GM21723 (cell line): Measurements from ENCODE around the gene CELSR3.
A peak's percentile ranks its signal among the peaks of the same experiment; 100 is the strongest.

Experiments
- ATAC-seq: cut with Tn5 transposase; IDR thresholded peaks from one replicate; pipeline ENCODE4 v1.9.1; 2021; ENCODE audit warnings: mild to moderate bottlenecking, moderate library complexity; ENCODE audit not compliant: unreplicated experiment

CELSR3 gene

DNA sequence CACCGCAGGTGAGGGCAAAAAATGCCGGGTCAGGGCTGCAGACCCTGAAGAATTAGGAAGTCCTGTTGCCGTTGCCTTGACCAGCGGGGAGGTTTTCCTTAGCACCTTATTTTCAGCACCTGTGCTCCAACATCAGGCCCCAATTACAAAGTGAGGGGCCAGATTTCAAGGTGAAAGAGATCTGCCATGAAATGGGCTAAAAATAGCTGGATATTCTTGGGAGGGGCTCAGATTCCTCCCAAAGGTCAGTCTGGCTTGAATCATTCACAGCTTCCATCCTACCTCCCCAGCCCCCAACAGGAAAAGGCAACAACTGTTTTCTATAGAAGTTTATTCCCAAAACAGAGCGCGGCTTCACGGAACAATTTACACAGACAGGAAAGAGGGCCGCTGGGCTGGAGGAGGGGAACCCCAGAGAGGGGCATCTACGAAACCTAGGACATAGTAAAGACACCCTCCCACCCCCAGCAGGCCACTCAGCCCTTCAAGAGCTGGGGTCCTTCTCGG lies 26.5 kb downstream of the CELSR3 start:
- ATAC-seq = no peak

DNA sequence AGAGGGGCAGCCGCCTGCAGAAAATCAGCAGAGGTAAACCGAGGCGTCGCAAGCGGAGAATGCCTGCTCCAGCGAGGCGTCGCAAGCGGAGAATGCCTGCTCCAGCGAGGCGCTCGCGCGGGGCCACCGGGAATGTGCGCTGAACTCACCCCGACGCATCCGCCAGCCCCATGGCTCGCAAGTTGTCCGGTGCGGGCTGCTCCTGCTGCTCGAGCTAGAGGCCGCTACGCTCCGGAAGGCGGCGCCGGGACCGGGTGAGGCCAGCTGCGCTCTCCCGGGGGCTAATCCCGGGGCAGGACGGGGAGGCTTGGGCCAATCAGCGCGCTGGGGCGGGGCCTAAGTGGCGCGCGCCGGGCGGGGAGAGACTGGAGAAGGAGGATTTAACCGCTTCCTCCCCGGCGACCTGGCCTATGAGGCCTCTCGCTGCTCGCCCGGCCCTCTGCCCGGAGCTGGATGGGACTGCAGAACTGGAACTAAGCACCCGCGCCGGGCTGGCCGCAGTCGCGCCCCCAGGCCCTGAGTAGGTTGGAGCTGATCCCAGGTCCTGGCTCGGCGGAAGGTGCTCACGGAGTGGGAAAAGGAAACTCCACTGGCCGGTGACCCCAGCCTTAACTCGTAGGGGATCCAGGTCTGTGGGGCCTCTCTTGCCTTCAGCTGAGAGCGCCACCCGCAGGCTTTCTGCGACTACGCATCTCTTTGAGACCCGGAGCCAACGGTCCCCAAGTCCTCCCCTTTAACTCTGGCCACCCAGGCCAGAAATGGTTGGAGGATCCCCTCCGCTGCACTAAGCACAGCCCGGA lies 27.3 kb downstream of the CELSR3 start, which contains the start of gene SLC26A6:
TSS of gene SLC26A6 (minus strand) at position 240 of the 800 bp plus-strand sequence. CDS start at position 172, 68 bp downstream.
- ATAC-seq = peak; percentile 88

DNA sequence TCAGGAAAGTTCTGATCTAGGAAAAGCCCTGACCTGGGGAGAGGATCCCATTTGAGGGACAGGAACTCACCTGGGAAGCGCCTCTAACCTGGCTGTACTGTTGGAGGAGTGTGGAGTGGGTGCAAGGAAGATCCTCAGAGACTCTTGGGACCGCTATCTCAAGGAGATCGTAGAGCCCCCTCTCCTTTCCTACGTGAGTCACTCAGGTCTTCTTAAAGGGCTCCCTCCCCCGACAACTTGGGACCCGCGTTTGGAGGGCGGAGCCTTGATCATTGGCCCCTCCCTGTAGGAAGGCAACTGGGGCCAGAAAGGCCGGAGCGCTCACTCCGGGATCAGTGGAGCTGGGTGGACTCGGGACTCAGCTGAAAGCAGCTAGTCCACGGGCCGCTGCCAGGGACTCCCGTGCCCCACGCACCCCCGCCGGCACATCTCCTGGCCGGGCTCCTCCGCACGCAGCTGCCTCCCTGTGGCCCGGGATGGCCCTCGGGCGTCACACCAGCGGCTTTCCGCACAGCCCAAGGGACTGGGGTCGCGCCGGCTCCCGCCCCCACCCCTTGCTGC lies 27.9 kb downstream of the CELSR3 start:
- ATAC-seq = peak; percentile 31

DNA sequence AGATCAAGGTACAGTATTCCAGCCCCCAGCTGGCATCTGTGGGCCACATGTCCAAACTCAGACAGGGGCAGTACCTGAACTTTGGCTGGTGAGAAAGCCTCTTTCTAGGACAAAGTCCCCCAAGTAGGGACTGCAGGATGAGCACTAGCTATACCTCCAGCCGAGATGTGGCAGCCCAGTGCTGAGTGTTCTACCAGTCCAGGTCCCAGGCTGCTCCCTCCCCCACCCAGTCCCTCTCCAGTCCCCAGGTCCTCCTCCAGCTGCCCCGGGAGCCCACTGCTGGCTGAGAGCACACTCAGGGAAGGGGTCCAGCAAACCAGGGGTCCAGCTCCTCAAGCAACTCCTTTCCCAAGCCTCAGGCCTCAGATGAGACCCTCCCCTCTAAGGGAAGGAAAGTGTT lies 28.9 kb downstream of the CELSR3 start:
- no peak for ATAC-seq

DNA sequence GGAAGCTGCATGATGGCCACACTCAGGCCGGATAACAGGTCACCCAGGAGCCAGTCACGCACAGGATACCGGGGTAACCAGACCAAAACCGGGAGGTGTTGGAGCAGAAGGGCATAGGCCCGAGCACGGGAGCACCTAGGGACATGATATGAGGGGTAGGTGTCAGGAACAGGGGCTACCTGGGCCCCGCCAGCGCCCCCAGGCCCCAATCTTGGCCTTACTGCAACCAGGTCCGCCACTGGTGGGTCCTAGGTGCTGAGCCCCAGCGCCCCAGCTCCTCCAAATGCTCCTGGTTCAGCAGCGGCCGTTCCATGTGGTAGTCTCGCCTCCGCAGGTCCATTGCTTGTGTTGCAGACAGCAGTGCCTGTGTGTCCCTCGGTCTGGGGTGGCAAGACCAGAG lies 29.4 kb downstream of the CELSR3 start:
- no peak for ATAC-seq

DNA sequence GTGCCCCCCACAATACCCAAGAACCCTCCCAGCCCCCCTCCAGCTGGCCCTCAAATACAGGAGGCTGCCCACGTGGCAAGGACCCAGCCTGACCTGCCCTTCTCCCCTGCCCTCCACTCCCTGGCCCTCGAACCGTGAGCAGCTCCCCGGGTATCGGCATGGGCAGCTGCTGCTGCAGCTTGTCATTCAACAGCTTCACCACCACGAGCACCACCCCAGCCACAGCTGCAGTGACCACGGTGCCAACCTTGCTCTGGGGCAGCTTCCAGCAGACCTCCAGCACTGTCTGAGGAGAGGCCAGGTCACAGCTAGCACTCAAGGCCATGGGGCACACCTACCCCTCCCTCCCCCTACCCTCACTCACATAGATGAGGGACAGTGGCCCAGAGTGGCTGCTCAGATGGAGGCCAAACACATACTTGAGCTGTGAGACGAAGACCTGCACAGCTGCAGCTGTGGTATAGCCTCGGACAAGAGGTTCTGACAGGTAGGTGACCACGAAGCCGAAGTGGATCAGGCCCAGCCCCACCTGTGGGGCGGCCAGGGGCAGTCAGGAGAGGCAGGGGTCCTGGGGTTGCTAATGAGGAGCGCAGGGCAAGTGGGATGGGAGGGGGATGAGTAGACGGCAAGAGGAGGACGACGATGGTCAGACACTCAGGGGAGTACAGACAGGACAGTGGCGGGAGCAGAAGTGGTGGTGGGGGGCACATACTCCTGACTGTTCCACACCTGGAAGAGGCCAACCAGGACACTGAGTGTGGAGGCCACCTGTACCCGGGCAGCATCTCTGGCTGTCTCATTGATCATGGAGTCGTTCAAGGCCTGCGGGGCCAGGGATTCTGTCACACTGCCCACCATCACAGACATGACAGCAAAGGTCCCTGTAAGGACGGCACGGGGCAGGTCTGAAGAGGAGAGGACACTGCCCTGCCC lies 30.9 kb downstream of the CELSR3 start:
- no peak for ATAC-seq

DNA sequence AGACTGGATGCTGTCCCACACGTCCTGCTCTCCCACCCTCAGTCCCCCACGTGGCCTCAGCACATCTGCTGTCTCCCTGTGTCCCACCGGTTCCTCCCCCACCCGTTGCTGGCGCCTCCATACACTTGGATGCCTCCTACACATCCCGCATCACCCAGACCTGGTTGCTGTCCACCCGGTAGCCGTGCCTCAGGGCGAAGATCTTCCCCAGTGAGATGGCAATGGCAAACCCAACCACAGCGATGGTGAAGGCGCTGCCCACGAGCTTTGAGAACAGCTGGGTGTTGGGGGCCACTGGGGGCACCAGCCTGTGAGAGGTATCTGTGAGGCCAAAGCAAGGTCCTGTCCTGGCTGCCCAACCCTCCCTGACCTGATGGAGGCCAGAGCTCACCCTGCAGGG lies 31.9 kb downstream of the CELSR3 start:
- ATAC-seq = no peak

DNA sequence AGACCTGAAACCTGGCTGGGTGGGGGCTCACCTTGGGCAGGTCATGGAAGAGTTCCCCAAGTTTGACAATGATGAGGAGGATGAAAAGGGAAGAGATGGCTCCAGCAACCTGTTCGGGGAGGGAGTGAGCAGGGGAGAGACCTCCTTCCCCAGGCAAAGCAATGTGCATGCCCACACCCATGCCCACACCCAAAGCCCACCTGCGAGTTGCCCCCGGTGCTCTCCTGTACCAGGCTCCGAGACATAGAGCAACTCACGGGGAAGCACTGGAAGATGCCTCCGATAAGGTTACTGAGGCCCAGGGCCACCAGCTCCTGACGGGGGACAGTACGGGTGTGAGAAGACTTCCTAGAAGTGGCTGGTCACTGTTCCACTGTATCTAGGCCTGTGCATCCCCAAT lies 32.3 kb downstream of the CELSR3 start:
- ATAC-seq = no peak

DNA sequence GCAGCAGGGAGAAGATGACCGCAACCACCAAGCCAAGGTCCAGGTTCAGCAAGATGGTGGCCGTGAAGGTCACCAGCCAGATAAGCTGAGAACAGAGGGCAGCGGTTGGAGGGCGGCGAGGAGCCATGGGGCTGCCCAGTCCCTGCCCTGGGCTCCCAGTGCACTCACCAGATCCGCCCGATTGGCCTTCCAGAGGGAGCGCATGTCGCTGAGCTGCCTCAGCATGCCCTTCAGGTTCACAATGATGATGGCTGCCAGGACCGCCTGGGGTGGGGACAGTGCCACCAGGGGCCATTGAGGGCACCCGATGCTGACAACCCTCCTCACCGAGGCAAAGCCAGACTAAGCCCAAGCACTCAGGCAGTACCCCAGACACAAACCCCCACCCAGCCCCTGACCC lies 32.8 kb downstream of the CELSR3 start:
- no peak for ATAC-seq

DNA sequence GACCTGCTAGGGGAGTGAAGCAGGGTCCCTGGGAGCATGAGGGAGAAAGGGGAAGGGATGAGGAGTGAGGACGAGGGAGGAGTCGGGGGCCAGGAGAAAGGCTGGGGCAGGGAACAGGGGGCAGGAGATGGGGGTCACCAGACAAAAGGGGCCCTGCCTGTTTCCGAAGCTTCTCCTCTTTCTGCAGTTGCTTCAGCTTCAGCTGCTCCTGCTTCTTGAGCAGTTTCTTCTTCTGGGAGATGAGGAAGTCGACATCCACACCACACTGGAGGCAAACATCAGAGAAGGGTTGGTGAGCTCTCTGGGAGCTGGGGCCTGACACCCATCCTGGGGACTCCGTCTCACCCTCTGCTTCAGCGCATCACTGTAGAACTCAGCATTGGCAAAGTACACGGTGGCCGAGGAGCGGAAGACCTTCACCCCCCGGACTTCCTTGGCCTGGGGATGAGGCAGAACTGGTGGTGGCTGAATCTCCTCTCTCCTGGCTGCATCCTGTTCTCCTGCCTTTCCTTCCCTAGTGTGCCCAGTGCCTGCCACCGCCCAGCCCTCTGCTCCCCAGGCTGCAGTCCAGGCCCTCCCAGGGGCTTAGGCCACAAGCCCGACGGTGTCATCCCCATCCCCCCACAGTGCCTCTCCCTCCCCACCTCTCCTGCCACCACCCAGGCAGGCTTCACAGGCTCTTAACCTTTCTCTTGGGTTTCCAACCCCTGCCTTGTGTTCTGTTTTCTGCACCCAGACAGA lies 34.2 kb downstream of the CELSR3 start:
- no peak for ATAC-seq

DNA sequence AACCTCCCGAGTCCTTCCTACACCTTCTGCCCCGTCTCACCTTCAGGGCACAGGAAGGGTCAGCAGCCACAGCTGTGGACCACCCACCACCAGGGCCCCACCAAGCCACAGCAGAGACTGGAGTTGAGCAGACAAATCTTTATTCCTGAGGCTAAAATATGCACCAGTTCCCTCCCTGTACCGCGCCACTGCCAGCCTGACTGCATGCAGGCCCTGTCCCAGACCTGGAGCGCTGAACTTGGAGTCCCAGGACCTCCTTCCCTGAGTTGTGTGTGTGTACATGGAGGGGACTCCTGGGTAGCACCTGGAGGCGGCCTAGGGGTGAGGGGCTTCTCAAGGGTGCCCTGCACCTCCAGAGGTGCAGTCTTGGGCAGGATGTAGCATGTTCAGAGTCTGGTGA lies 37.1 kb downstream of the CELSR3 start:
- ATAC-seq = no peak

DNA sequence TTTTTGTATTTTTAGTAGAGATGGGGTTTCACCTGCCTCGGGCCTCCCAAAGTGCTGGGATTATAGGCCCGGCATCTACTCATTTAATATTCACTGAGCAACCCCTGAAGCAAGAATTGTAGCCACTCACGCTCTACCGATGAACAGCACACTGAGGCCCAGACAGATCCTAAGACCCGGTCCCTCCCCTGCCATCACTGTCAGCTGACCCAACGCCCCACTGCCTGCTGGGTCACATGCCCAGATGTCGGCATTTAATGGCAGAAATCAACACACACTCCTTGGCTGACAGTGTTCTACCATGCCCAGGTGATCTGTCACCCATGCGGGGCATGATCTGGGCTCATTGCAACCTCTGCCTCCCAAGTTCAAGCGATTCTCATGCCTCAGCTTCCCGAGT lies 37.9 kb downstream of the CELSR3 start:
- ATAC-seq = no peak

DNA sequence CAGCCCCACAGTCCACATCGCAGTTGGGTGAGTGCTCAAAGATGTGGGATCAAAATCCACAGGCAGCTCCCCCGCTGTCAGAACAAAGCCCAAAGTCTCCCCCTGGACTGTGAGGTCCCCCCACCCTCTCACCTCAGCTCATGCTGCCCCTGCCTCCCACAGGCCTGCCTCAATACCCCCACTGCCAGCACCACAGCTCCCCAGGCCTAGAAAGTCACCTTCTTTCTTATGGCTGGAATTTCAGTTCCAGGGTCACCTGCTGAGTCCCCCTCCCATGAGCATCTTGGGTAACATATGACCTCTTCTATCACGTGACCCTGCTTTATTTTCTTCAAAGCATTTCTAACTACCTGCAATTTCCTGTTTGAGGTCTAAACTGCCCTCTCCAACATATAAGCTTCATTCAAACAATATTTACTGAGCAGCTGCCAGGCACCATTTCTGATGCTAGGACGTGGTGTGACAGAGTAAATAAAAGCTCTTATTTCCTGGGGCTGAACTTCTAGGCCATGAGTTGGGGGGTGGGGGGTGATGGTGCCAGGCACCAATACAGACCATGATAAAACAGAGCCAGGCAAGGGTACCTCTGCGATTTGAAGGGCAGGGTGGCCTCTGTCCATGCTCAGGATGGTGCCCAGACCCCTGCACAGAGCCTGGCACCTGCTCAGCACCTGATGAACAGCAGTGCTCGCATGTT lies 38.7 kb downstream of the CELSR3 start:
- no peak for ATAC-seq

DNA sequence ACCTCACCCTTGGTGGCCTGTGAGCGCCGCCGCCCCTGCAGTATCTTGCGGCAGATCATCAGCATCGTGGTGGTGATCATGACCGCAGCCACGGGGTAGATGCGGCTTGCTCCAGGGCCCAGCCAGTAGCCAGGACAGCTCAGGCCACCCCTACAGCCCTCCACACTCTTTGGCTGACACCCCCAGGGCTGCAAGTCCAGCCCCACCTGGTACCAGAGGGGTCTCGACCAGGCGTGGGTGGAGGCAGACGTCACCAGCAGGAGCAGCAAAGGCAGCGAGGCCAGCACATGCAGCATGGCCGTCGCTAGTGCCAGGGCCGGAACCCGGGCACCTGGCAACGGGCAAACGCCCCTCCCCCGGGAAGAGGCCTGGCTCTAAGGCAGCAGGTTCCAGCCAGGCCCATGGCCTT lies 41.2 kb downstream of the CELSR3 start, which contains the start of gene TMEM89:
TSS of gene TMEM89 (minus strand) at position 309 of the 409 bp plus-strand sequence. CDS start at position 296, 13 bp downstream.
- ATAC-seq = no peak

DNA sequence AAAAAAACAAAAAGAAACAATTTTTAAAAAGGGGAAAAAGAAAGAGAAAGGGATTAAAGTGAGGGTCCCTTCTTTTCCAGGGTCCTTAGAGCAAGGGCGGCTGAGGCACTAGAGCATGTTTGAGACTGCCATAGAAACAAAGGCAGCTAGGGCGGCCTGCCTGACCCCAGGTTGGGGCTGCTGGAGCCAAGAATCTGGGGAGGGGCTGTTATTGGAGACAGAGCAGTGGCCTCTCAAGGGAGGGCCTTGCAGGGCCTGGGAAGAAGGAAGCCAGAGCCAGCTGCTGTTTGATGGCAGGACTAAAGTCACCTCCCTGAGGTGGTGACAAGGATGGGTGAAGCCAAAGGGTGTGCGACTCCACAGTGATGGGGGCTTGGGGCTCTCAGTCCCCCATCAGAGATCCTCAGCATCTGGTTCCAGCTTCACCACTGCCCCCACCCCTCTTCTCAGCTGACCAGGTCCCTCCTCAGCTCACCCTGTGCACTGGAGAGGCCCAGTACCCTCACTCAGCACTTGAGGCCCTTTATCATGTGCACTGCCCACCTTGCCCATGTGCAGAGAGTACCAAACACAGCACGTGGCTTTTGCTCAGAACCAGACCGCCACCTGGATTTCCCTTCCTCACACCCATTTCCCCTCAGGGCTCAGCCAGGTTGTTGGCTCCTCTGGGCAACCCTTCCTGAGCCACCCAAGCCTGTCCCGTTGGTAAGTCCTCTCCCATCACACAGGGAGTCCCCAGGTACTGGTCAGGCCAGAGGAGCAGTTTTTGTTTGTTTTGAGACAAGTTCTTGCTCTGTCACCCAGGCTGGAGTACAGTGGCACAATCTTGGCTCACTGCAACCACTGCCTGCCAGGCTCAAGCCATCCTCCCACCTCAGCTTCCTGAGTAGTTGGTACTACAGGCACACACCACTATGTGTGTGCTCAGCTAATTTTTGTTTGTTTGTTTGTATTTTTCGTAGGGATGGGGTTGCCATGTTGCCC lies 42.9 kb downstream of the CELSR3 start:
- no peak for ATAC-seq

DNA sequence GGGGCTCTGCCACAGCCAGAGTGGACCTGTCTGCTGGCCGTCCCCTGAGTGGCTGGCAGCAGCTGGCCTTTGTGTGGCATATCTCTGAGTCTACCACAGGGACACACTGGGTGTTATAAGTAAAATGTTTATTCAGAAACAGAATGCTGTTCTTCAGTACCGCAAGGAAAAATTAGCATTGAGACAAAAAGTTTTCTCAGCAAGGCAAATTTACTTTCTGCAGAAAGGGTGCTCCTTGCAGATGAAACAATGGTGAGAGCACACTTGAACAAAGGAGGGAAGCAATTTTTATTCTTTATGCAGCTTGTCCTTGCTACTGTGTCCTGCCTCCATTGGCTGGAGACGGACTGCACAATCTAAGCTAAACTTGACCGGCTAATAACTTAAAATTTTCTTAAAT lies 45.1 kb downstream of the CELSR3 start:
- ATAC-seq = no peak

DNA sequence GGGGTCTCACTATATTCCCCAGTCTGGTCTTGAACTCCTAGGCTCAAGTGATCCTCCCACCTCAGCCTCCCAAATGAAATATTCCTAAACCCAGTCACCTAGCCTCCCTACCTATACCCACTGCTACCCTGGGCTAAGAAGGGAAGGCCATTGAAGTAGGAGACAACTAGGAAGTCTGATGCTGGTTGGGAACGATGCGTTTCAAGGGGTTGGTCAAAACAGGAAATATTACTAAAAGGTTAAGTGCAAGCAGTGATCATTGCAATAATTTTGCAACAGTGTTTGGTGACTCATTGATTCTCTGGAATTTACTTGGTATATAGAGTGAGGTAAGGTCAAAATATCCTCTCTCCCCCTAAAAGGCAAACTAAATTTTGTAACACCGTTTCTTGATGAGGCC lies 48.6 kb downstream of the CELSR3 start:
- ATAC-seq = no peak

DNA sequence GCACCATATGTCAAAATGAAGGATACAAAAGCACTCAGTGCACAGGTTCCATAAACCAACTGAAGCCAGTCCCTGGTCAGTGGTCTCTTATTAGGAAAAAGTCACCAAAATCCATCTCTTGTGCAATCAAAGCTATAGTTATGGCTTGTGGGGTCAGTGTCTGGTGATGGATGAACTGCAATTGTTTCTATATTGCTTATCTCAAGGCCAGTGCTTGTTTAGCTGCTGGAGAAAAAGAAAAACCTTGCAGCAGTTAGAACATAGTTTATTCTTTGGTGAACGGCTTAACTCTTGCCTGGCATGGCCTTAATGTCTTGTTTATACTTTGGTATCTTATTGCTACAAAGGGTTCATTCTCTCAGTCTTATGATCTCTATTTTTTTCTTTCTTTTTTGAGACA lies 50.4 kb downstream of the CELSR3 start:
- no peak for ATAC-seq
